SU-DHL-6 (cell line): Measurements from ENCODE around the gene TTC16.

Experiments used
- H2AFZ ChIP-seq: fragments of 200-600 bp; sonication (generic); 2 replicates; pipeline ENCODE4 v1.6.1; 2014; ENCODE audit warnings: low read depth, mild to moderate bottlenecking, moderate library complexity, mixed read lengths, antibody characterized with exemption, low read length; ENCODE audit not compliant: severe bottlenecking
- H3F3A ChIP-seq: fragments of 200-600 bp; shearing (Covaris generic); 2 replicates; pipeline ENCODE4 v1.6.0; 2016; ENCODE audit warnings: antibody characterized with exemption, mild to moderate bottlenecking; ENCODE audit not compliant: insufficient read depth
- H3K27ac ChIP-seq: fragments of 200-600 bp; sonication (generic); 2 replicates; pipeline ENCODE4 v1.5.1; 2016; ENCODE audit warnings: low read depth, mild to moderate bottlenecking, low read length, moderate library complexity, mixed read lengths
- H3K27me3 ChIP-seq: fragments of 200-600 bp; sonication (generic), shearing (Covaris generic); 2 replicates; pipeline ENCODE4 v1.6.0; 2014; ENCODE audit warnings: mild to moderate bottlenecking, low read length
- H3K36me3 ChIP-seq: fragments of 200-600 bp; sonication (generic); 2 replicates; pipeline ENCODE4 v1.6.1; 2014; ENCODE audit warnings: mild to moderate bottlenecking, low read length, mixed read lengths
- H3K4me2 ChIP-seq: fragments of 300-600, 200-600 bp; shearing (Covaris generic), sonication (generic); 2 replicates; pipeline ENCODE4 v1.6.0; 2014; ENCODE audit warnings: low read length, low read depth, mild to moderate bottlenecking; ENCODE audit not compliant: poor library complexity, severe bottlenecking
- H3K4me3 ChIP-seq: fragments of 200-600 bp; sonication (generic); 2 replicates; pipeline ENCODE4 v1.5.1; 2014; ENCODE audit warnings: antibody characterized with exemption, low read length, mild to moderate bottlenecking, mixed read lengths; ENCODE audit not compliant: insufficient read depth, poor library complexity, severe bottlenecking
- H3K79me2 ChIP-seq: fragments of 200-600 bp; sonication (generic); 2 replicates; pipeline ENCODE4 v1.6.1; 2014; ENCODE audit warnings: mild to moderate bottlenecking, low read length, moderate library complexity; ENCODE audit not compliant: insufficient read depth
- H3K9ac ChIP-seq: fragments of 200-600 bp; sonication (generic); 2 replicates; pipeline ENCODE4 v1.7.0; 2014; ENCODE audit warnings: mild to moderate bottlenecking, low read length
- H3K9me2 ChIP-seq: fragments of 200-600 bp; sonication (generic); replicated peaks from 2 replicates; pipeline ENCODE4 v1.6.1; 2014; ENCODE audit warnings: low read length; ENCODE audit not compliant: insufficient read depth
- H3K9me3 ChIP-seq: fragments of 200-600 bp; sonication (generic); 2 replicates; pipeline ENCODE4 v1.6.1; 2014; ENCODE audit warnings: low read length, mixed read lengths; ENCODE audit not compliant: insufficient read depth
- H4K20me1 ChIP-seq: fragments of 200-600 bp; sonication (generic); 2 replicates; pipeline ENCODE4 v1.6.1; 2014; ENCODE audit warnings: low read depth, mild to moderate bottlenecking, antibody characterized with exemption, low read length, moderate library complexity, mixed read lengths
- CTCF ChIP-seq: fragments of 200-600 bp; sonication (generic); IDR thresholded peaks from one replicate; pipeline ENCODE4 v1.5.1; 2017; ENCODE audit warnings: antibody characterized with exemption, mild to moderate bottlenecking, low read length, moderate library complexity; ENCODE audit not compliant: insufficient read depth, poor library complexity, severe bottlenecking
- EZH2phosphoT487 ChIP-seq: fragments of 200-600 bp; sonication (generic), shearing (Covaris generic); conservative IDR thresholded peaks from 2 replicates; pipeline ENCODE4 v1.6.1; 2018; ENCODE audit warnings: mild to moderate bottlenecking, antibody characterized with exemption, low read length, moderate library complexity, mixed read lengths

Gene TTC16

GRCh38 chr9:127717766-127718165, 1.9 kb downstream of the TTC16 start:
- TF ChIP-seq CTCF = no peak
- no peak for TF ChIP-seq EZH2phosphoT487
- Histone ChIP-seq H3F3A (no peaks in the 10 kb centered on the region), H3K4me2 (no peak overlapping the region), H3K79me2 (no peaks in the 10 kb centered on the region), H3K9ac (no peak overlapping the region), H3K27me3 (no peaks in the 10 kb centered on the region), H3K36me3 (no peaks in the 10 kb centered on the region), H3K4me3 (no peak overlapping the region), H3K9me2 (no peaks in the 10 kb centered on the region), H4K20me1 (no peaks in the 10 kb centered on the region), H2AFZ (no peak overlapping the region), H3K27ac (no peak overlapping the region), H3K9me3 (no peaks in the 10 kb centered on the region)

GRCh38 chr9:127720031-127720864, 4.4 kb downstream of the TTC16 start:
- no peak overlapping the region for H3K4me2 ChIP-seq
- H2AFZ ChIP-seq = no peak overlapping the region
- TF ChIP-seq CTCF = no peak
- TF ChIP-seq EZH2phosphoT487 = no peak
- H4K20me1 ChIP-seq = no peaks in the 10 kb centered on the region
- no peak overlapping the region for H3K4me3 ChIP-seq
- no peaks in the 10 kb centered on the region for H3F3A ChIP-seq
- H3K36me3 ChIP-seq = no peaks in the 10 kb centered on the region
- no peak overlapping the region for H3K27ac ChIP-seq
- no peaks in the 10 kb centered on the region for H3K27me3 ChIP-seq
- H3K9ac ChIP-seq = no peak overlapping the region
- H3K9me2 ChIP-seq = no peaks in the 10 kb centered on the region
- no peaks in the 10 kb centered on the region for H3K9me3 ChIP-seq
- no peaks in the 10 kb centered on the region for H3K79me2 ChIP-seq

- H4K20me1 ChIP-seq = no peaks in the 10 kb centered on the region
- no peak for TF ChIP-seq CTCF
- no peak for TF ChIP-seq EZH2phosphoT487
- no peak overlapping the region for H3K27ac ChIP-seq
- H3K4me3 ChIP-seq = no peak overlapping the region
- H3K9ac ChIP-seq = no peak overlapping the region
- no peaks in the 10 kb centered on the region for H3K36me3 ChIP-seq
- no peaks in the 10 kb centered on the region for H3K79me2 ChIP-seq
- no peaks in the 10 kb centered on the region for H3F3A ChIP-seq
- H2AFZ ChIP-seq = no peak overlapping the region
- no peaks in the 10 kb centered on the region for H3K9me2 ChIP-seq
- no peak overlapping the region for H3K4me2 ChIP-seq
- no peaks in the 10 kb centered on the region for H3K27me3 ChIP-seq
- H3K9me3 ChIP-seq = no peaks in the 10 kb centered on the region
These were observed 5.0 kb downstream of the TTC16 start for GRCh38 chr9:127720865-127721227.
